ENCODE measurements around the gene AHCYL2. TPM values are rescaled to one million over a fixed set of nuclear protein-coding genes. Genes with fewer than 3 reads are reported as not detected.

AHCYL2 gene
- total RNA-seq, 1 experiment from 2014 or later = 25.6 TPM

DNA sequence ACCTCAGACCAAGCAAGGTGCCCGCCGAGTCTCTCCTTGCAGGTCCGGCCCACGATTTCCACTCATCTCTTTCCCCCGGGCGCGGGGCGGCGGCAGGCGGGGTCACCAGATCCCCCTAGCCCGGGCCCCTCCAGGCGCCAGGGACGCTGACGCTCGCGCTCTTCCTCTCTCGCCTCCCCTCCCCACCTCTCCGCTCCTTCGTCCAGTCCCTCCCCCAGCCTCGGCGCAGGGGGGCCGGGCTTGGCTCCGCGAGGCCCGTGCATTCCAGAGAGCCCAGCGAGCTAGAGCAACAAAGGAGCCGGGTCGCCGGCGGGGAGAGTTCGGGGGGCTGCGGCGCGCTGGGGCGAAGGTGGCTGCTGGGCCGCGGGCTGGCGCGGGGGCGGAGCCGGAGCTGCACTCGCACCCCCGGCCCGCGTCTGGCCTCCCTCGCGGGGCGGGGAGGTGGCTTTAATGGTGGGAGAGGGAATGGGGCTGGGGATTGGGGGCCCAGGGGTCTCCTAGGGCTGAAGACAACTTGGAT is 36.4 kb upstream of the AHCYL2 start, which contains the start of gene SMO (continued):
- TF ChIP-seq, protein P1, sequence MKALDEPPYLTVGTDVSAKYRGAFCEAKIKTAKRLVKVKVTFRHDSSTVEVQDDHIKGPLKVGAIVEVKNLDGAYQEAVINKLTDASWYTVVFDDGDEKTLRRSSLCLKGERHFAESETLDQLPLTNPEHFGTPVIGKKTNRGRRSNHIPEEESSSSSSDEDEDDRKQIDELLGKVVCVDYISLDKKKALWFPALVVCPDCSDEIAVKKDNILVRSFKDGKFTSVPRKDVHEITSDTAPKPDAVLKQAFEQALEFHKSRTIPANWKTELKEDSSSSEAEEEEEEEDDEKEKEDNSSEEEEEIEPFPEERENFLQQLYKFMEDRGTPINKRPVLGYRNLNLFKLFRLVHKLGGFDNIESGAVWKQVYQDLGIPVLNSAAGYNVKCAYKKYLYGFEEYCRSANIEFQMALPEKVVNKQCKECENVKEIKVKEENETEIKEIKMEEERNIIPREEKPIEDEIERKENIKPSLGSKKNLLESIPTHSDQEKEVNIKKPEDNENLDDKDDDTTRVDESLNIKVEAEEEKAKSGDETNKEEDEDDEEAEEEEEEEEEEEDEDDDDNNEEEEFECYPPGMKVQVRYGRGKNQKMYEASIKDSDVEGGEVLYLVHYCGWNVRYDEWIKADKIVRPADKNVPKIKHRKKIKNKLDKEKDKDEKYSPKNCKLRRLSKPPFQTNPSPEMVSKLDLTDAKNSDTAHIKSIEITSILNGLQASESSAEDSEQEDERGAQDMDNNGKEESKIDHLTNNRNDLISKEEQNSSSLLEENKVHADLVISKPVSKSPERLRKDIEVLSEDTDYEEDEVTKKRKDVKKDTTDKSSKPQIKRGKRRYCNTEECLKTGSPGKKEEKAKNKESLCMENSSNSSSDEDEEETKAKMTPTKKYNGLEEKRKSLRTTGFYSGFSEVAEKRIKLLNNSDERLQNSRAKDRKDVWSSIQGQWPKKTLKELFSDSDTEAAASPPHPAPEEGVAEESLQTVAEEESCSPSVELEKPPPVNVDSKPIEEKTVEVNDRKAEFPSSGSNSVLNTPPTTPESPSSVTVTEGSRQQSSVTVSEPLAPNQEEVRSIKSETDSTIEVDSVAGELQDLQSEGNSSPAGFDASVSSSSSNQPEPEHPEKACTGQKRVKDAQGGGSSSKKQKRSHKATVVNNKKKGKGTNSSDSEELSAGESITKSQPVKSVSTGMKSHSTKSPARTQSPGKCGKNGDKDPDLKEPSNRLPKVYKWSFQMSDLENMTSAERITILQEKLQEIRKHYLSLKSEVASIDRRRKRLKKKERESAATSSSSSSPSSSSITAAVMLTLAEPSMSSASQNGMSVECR (CRISPR knock-in tag; IDR thresholded peaks at IDR 0.05; ENCODE audit: borderline replicate concordance) = peak; percentile 43; the same call in 1 of the 2 replicates
- TF ChIP-seq, protein P2, sequence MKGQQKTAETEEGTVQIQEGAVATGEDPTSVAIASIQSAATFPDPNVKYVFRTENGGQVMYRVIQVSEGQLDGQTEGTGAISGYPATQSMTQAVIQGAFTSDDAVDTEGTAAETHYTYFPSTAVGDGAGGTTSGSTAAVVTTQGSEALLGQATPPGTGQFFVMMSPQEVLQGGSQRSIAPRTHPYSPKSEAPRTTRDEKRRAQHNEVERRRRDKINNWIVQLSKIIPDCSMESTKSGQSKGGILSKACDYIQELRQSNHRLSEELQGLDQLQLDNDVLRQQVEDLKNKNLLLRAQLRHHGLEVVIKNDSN (CRISPR knock-in tag; IDR thresholded peaks at IDR 0.05) = 0 out of 2 replicates have a peak, but pooled peaks have one; percentile 11
- TF ChIP-seq, protein P3, sequence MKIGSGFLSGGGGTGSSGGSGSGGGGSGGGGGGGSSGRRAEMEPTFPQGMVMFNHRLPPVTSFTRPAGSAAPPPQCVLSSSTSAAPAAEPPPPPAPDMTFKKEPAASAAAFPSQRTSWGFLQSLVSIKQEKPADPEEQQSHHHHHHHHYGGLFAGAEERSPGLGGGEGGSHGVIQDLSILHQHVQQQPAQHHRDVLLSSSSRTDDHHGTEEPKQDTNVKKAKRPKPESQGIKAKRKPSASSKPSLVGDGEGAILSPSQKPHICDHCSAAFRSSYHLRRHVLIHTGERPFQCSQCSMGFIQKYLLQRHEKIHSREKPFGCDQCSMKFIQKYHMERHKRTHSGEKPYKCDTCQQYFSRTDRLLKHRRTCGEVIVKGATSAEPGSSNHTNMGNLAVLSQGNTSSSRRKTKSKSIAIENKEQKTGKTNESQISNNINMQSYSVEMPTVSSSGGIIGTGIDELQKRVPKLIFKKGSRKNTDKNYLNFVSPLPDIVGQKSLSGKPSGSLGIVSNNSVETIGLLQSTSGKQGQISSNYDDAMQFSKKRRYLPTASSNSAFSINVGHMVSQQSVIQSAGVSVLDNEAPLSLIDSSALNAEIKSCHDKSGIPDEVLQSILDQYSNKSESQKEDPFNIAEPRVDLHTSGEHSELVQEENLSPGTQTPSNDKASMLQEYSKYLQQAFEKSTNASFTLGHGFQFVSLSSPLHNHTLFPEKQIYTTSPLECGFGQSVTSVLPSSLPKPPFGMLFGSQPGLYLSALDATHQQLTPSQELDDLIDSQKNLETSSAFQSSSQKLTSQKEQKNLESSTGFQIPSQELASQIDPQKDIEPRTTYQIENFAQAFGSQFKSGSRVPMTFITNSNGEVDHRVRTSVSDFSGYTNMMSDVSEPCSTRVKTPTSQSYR (CRISPR knock-in tag; IDR thresholded peaks at IDR 0.05) = peak; percentile 83
- TF ChIP-seq, protein P4, sequence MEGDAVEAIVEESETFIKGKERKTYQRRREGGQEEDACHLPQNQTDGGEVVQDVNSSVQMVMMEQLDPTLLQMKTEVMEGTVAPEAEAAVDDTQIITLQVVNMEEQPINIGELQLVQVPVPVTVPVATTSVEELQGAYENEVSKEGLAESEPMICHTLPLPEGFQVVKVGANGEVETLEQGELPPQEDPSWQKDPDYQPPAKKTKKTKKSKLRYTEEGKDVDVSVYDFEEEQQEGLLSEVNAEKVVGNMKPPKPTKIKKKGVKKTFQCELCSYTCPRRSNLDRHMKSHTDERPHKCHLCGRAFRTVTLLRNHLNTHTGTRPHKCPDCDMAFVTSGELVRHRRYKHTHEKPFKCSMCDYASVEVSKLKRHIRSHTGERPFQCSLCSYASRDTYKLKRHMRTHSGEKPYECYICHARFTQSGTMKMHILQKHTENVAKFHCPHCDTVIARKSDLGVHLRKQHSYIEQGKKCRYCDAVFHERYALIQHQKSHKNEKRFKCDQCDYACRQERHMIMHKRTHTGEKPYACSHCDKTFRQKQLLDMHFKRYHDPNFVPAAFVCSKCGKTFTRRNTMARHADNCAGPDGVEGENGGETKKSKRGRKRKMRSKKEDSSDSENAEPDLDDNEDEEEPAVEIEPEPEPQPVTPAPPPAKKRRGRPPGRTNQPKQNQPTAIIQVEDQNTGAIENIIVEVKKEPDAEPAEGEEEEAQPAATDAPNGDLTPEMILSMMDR (IDR thresholded peaks at IDR 0.05) = no peak
- 0 out of 2 replicates have a peak, but pooled peaks have one; percentile 31 for TF ChIP-seq CREM (CRISPR knock-in tag; IDR thresholded peaks at IDR 0.05)
- TF ChIP-seq, protein P5, sequence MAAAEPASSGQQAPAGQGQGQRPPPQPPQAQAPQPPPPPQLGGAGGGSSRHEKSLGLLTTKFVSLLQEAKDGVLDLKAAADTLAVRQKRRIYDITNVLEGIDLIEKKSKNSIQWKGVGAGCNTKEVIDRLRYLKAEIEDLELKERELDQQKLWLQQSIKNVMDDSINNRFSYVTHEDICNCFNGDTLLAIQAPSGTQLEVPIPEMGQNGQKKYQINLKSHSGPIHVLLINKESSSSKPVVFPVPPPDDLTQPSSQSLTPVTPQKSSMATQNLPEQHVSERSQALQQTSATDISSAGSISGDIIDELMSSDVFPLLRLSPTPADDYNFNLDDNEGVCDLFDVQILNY (CRISPR knock-in tag; IDR thresholded peaks at IDR 0.05) = peak; percentile 48
- TF ChIP-seq MXD4 (CRISPR knock-in tag; IDR thresholded peaks at IDR 0.05; ENCODE audit: borderline replicate concordance) = no peak
- TF ChIP-seq NFATC4 (CRISPR knock-in tag; IDR thresholded peaks at IDR 0.05) = no peak
- no peak for TF ChIP-seq NR1H2 (CRISPR knock-in tag; IDR thresholded peaks at IDR 0.05)
- TF ChIP-seq JUN (CRISPR knock-in tag; IDR thresholded peaks at IDR 0.05) = no peak
- TF ChIP-seq ZNF416 (CRISPR knock-in tag; IDR thresholded peaks at IDR 0.05) = no peak
- TF ChIP-seq ZNF138 (CRISPR knock-in tag; conservative IDR thresholded peaks at IDR 0.05) = no peak
- peak; percentile 76; the same call in 1 of the 2 replicates for TF ChIP-seq TP53 (CRISPR knock-in tag; IDR thresholded peaks at IDR 0.05)
- TF ChIP-seq, protein P6, sequence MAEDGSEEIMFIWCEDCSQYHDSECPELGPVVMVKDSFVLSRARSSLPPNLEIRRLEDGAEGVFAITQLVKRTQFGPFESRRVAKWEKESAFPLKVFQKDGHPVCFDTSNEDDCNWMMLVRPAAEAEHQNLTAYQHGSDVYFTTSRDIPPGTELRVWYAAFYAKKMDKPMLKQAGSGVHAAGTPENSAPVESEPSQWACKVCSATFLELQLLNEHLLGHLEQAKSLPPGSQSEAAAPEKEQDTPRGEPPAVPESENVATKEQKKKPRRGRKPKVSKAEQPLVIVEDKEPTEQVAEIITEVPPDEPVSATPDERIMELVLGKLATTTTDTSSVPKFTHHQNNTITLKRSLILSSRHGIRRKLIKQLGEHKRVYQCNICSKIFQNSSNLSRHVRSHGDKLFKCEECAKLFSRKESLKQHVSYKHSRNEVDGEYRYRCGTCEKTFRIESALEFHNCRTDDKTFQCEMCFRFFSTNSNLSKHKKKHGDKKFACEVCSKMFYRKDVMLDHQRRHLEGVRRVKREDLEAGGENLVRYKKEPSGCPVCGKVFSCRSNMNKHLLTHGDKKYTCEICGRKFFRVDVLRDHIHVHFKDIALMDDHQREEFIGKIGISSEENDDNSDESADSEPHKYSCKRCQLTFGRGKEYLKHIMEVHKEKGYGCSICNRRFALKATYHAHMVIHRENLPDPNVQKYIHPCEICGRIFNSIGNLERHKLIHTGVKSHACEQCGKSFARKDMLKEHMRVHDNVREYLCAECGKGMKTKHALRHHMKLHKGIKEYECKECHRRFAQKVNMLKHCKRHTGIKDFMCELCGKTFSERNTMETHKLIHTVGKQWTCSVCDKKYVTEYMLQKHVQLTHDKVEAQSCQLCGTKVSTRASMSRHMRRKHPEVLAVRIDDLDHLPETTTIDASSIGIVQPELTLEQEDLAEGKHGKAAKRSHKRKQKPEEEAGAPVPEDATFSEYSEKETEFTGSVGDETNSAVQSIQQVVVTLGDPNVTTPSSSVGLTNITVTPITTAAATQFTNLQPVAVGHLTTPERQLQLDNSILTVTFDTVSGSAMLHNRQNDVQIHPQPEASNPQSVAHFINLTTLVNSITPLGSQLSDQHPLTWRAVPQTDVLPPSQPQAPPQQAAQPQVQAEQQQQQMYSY (CRISPR knock-in tag; IDR thresholded peaks at IDR 0.05) = peak; percentile 92
- peak; percentile 51; the same call in 1 of the 2 replicates for TF ChIP-seq SMAD3 (CRISPR knock-in tag; IDR thresholded peaks at IDR 0.05; ENCODE audit: borderline replicate concordance)
- TF ChIP-seq, protein P7, sequence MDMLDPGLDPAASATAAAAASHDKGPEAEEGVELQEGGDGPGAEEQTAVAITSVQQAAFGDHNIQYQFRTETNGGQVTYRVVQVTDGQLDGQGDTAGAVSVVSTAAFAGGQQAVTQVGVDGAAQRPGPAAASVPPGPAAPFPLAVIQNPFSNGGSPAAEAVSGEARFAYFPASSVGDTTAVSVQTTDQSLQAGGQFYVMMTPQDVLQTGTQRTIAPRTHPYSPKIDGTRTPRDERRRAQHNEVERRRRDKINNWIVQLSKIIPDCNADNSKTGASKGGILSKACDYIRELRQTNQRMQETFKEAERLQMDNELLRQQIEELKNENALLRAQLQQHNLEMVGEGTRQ (CRISPR knock-in tag; IDR thresholded peaks at IDR 0.05) = no peak
- TF ChIP-seq, protein P8, sequence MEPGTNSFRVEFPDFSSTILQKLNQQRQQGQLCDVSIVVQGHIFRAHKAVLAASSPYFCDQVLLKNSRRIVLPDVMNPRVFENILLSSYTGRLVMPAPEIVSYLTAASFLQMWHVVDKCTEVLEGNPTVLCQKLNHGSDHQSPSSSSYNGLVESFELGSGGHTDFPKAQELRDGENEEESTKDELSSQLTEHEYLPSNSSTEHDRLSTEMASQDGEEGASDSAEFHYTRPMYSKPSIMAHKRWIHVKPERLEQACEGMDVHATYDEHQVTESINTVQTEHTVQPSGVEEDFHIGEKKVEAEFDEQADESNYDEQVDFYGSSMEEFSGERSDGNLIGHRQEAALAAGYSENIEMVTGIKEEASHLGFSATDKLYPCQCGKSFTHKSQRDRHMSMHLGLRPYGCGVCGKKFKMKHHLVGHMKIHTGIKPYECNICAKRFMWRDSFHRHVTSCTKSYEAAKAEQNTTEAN (CRISPR knock-in tag; IDR thresholded peaks at IDR 0.05) = peak; percentile 70; the same call in 1 of the 2 replicates
- TF ChIP-seq, protein P9, sequence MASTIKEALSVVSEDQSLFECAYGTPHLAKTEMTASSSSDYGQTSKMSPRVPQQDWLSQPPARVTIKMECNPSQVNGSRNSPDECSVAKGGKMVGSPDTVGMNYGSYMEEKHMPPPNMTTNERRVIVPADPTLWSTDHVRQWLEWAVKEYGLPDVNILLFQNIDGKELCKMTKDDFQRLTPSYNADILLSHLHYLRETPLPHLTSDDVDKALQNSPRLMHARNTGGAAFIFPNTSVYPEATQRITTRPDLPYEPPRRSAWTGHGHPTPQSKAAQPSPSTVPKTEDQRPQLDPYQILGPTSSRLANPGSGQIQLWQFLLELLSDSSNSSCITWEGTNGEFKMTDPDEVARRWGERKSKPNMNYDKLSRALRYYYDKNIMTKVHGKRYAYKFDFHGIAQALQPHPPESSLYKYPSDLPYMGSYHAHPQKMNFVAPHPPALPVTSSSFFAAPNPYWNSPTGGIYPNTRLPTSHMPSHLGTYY (CRISPR knock-in tag; IDR thresholded peaks at IDR 0.05) = no peak
- TF ChIP-seq ESRRA (CRISPR knock-in tag; IDR thresholded peaks at IDR 0.05; ENCODE audit: borderline replicate concordance) = no peak
- TF ChIP-seq TEAD4 (CRISPR knock-in tag; IDR thresholded peaks at IDR 0.05) = no peak
- no peak for TF ChIP-seq NFYB (CRISPR knock-in tag; conservative IDR thresholded peaks at IDR 0.05; ENCODE audit: low read depth)
